Endothelial cell of umbilical vein (primary cell): Measurements from ENCODE around the gene CLEC17A.

Source experiments
- FOS ChIP-seq: IDR thresholded peaks from 2 replicates; pipeline ENCODE4 v1.6.1; 2011; ENCODE audit warnings: mild to moderate bottlenecking, low read length, moderate library complexity, borderline replicate concordance; ENCODE audit not compliant: insufficient read depth
- MYC ChIP-seq: IDR thresholded peaks from one replicate; pipeline ENCODE4 v1.6.1; 2011; ENCODE audit warnings: mild to moderate bottlenecking, low read depth, low read length
- POLR2A ChIP-seq: IDR thresholded peaks from 2 replicates; pipeline ENCODE4 v1.6.1; 2012; ENCODE audit warnings: low read depth, mild to moderate bottlenecking, control low read depth, low read length
- TF ChIP-seq, protein P1 (sequence below), 2 donors: IDR thresholded peaks; 1 replicate in 1 of 2; 2 replicates in 1 of 2; pipeline ENCODE4 v1.5.1; 2011; ENCODE audit warnings: low read length in 2 of 2, mild to moderate bottlenecking in 2 of 2, moderate library complexity in 2 of 2, control low read depth in 1 of 2, inconsistent platforms in 1 of 2, low read depth in 1 of 2; ENCODE audit not compliant: insufficient read depth in 1 of 2; ENCODE audit errors: extremely low read depth in 1 of 2
- TF ChIP-seq, protein P2 (sequence below): IDR thresholded peaks from 2 replicates; pipeline ENCODE4 v1.6.1; 2011; ENCODE audit not compliant: insufficient read depth, insufficient read length

DNA sequence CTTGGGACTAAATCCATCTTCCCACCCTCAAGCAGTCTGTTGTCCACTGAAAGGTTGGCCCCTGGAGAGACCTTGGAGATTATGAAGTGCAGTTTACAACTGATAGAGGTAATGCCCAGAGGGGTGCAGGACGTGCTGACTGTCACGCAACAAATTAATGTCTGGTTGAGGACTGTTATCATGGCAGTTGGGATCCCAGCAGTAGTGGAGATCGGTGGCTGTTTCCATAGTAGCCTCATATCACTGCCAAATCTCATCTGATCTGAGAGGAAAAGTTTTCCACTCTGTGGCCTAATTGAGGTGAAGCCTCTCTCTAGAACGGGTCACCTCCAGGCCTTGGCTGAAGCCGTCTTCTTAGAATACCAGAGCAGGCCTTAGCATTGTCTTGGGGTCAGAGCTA lies 49.4 kb upstream of the CLEC17A start:
- TF ChIP-seq POLR2A (no peak), MYC (no peak), FOS (no peak)
- TF ChIP-seq, protein P1, sequence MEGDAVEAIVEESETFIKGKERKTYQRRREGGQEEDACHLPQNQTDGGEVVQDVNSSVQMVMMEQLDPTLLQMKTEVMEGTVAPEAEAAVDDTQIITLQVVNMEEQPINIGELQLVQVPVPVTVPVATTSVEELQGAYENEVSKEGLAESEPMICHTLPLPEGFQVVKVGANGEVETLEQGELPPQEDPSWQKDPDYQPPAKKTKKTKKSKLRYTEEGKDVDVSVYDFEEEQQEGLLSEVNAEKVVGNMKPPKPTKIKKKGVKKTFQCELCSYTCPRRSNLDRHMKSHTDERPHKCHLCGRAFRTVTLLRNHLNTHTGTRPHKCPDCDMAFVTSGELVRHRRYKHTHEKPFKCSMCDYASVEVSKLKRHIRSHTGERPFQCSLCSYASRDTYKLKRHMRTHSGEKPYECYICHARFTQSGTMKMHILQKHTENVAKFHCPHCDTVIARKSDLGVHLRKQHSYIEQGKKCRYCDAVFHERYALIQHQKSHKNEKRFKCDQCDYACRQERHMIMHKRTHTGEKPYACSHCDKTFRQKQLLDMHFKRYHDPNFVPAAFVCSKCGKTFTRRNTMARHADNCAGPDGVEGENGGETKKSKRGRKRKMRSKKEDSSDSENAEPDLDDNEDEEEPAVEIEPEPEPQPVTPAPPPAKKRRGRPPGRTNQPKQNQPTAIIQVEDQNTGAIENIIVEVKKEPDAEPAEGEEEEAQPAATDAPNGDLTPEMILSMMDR (IDR thresholded peaks at IDR 0.05; ENCODE audit: extremely low read depth in 1 of 2, insufficient read depth in 1 of 2, low read depth in 1 of 2, low read length in 2 of 2): no peak
- TF ChIP-seq, protein P2, sequence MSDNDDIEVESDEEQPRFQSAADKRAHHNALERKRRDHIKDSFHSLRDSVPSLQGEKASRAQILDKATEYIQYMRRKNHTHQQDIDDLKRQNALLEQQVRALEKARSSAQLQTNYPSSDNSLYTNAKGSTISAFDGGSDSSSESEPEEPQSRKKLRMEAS: no peak
